Fibroblast of peridontal ligament (primary cell): ENCODE data around the gene ERBB4.

Experiments used
- DNase-seq: peaks from one replicate; pipeline ENCODE4 v3.0.0-alpha.2; 2010; ENCODE audit errors: extremely low read depth

Gene ERBB4

DNA sequence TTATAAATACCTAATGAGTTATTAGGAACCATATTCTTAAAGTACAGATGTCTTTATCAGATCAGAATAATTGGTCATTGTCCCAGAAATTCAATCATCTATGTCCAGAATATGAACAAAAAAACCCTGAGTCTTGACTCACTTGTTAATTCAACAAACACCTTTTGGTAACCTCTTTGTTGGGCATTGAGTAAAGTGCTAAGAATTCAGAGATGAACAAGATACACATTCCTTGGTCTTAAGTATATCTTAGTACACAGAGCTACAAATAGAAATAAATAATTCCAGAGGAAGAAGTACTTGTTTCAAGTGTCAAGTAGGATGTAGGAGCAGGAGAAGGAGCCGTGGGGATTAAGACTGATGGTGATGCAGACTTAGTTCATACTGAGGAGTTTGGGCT is 1184.1 kb downstream of the ERBB4 start:
- DNase-seq, result no peak

DNA sequence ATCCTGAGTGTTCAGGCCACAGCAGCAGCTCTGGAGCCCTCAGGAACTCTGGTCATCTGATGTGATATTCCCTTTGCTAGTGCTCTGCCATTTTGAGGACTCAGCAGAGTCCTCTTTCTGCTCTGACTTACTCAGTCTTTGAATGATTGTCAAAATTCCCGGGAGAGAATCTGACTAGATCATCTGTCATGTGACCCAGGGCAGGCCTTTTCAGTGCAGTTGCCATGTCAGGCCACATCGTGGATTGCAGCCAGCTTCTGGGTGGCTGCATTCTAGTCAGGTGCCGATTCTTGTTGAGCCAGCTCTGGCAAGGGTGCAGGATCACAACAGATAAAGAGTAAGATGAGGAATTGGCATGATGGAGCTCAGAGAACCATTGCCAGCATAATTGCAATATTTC is 1186.6 kb downstream of the ERBB4 start:
- DNase-seq, result no peak

DNA sequence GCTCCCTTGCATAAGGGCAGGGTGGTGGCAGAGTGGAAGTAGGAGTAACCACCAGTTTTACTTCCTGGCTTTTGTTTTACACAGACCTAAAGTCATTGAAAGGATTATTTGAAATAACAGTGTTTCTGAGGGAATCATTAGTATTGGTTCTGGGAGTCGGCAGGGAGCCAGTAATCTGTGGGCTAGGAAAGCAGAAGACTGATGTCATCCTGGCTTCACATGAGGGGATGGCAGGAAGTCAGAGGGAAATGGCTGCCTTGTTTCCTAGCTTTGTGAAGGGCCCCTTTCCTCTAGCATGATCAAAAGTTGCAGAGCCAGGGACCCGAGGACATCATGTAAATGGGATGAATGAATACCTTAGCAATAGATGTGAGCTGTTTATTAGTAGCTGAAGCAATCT is 1189.6 kb downstream of the ERBB4 start:
- DNase-seq, result no peak

DNA sequence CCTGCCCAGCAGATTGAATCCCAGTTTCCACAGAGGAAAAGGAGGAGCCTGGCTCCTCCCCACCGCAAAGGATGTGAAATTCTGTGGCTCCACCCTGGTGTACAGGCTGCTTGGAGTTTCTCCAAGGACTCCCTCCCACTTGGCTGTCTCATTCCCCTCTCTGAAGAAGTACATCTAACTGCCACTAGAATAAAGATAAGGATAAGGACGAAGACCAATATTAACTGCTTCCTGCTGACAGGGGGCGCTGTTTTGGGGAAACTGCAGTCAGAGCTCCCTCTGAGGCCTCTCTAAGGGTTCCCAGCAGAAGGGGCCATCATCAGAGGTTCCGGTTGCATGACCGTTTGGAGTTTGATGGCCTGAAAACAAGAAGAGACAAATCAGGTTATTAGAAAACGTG is 1191.3 kb downstream of the ERBB4 start:
- no peak for DNase-seq

DNA sequence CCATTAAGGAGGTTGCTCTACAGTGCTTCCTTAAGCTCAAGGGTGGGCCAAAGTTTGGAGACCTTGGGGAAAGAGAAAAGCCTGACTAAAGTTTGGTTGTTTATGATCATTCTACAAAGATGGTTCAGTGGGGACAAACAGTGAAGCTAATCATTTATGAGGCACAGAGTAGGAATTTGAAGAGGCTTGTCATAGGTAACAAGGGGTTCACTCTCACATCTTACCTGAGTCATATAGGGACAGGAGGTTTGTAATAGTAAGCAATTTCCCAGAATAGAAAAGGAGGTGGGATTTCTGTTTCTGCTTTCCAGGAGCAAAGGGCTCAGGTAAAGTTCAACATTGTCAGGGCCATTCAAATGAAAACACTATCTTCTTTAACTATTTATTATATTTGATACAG is 1194.3 kb downstream of the ERBB4 start:
- no peak for DNase-seq

DNA sequence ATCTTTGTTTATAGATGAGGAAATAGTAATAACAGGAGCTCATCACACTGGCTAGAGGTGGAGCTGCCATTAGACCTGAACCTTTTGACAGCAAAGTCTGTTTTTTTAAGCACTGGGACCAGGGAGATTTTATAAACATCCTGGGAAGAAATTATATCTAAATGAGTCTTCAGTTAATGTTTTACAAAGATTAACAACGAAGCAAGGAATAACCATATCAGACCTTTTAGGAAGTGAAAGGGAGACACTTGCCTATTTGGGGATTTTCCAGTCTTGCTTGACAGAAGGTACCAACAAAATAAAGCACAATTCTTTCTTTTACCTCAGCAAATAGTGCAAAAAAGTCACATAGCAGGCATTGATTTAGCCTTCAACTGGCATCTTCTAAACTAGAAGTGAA is 1205.2 kb downstream of the ERBB4 start:
- no peak for DNase-seq

DNA sequence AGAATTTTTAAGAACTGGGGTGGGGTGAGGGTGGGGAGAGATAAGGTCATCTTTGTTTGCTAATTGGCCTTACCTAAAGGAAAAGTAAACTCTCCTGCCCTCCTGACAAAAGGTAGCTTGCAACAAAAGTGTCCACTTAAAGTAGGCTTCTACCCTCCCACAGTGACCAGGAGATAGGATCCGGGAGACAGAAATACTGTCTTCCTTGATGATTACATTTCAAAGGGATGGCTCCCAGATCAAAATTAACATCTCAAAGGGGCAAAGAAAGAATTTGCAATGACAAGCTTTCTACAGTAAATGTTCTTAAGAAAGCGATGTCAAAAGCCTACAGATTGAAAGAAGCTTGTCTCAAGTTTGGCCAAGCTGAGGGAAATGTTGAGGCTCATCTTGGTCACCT is 1206.9 kb downstream of the ERBB4 start:
- no peak for DNase-seq

DNA sequence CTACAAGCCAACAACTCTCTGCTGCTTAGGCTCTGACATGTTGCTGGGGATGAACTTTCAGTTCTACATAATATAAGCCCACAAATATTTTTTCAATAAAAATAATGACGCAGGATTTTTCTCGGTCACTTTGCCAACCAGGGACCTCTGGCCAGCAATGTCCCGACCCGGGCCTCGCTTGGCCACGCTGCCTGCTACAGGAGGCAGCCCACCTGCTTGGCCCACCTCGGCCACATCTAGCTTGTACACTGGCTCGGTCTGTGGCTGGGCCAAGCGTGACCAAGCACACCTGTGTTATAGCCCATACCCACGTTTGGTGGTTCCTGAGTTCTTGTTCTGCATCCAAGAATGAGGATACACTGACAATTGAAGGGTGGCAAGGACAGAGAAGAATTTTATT is 1208.7 kb downstream of the ERBB4 start:
- DNase-seq, result no peak

DNA sequence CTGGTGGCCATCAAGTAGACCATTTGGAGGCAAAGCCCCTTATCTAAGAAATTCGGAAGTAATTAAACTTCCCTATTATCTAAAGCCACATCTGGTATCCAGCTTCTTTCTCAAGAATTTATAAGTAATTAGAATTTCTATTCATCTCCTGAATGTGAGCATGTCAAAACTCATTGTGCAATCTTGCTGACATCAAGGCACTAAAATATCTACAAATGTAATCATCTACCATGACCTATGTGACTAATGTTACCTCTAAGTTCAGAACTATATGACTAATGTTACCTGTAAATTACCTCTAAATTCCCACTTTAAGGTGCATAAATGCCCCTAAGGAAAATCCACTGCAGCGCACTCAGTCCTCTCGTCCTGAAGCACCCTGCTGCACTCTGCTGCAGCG is 1209.2 kb downstream of the ERBB4 start:
- DNase-seq, result no peak

DNA sequence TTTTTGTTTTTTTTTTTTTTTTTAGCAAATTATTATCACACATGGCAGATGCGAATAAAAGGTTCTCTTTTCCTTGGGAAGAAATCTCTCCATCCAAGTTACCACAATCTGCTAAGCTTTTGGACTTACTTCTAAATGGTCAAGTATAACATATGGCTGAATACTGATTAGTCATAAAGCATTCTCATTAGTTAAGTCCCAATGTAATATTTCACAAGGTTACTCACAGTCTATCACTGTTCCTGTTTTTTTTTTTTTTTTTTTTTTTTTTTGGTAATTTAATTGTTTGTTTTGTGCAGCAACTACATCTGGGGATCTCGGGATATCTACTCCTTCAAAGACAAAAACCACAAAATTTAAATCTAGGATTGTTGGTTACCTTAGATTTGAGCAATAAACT is 1210.5 kb downstream of the ERBB4 start:
- no peak for DNase-seq
